ENCODE data around the gene CDH13.

DNA sequence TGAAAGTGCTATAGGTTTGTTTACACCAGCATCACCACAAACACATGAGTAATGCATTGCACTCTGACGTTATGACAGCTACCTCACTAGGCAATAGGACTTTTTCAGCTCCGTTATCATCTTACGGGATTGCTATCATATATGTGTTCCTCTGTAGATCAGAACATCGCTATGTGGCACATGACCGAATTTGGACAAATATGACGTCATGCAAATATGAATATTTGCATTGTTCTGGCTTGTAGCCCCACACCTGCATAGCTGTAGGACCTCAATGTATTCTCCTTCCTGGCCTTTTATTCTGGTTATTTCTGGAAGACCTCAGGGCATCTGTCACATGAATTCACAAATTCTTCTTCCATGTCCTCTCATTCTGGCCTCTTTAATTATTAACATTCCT is 393.2 kb downstream of the CDH13 start:
- TF ChIP-seq, protein P1, sequence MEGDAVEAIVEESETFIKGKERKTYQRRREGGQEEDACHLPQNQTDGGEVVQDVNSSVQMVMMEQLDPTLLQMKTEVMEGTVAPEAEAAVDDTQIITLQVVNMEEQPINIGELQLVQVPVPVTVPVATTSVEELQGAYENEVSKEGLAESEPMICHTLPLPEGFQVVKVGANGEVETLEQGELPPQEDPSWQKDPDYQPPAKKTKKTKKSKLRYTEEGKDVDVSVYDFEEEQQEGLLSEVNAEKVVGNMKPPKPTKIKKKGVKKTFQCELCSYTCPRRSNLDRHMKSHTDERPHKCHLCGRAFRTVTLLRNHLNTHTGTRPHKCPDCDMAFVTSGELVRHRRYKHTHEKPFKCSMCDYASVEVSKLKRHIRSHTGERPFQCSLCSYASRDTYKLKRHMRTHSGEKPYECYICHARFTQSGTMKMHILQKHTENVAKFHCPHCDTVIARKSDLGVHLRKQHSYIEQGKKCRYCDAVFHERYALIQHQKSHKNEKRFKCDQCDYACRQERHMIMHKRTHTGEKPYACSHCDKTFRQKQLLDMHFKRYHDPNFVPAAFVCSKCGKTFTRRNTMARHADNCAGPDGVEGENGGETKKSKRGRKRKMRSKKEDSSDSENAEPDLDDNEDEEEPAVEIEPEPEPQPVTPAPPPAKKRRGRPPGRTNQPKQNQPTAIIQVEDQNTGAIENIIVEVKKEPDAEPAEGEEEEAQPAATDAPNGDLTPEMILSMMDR (IDR thresholded peaks at IDR 0.05; ENCODE audit: extremely low read depth in 1 of 2, insufficient read depth in 1 of 2, low read depth in 1 of 2, low read length in 2 of 2) = no peak
- TF ChIP-seq POLR2AphosphoS5 (IDR thresholded peaks at IDR 0.05; ENCODE audit: insufficient read depth, low read depth, low read length) = no peak
- TF ChIP-seq EZH2 (IDR thresholded peaks at IDR 0.05; ENCODE audit: borderline replicate concordance, low read depth, low read length, severe bottlenecking) = no peak
- no peak for TF ChIP-seq POLR2A (IDR thresholded peaks at IDR 0.05; ENCODE audit: low read depth, low read length)
- TF ChIP-seq FOS (IDR thresholded peaks at IDR 0.05; ENCODE audit: borderline replicate concordance, insufficient read depth, low read length) = no peak
- TF ChIP-seq, protein P2, sequence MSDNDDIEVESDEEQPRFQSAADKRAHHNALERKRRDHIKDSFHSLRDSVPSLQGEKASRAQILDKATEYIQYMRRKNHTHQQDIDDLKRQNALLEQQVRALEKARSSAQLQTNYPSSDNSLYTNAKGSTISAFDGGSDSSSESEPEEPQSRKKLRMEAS (IDR thresholded peaks at IDR 0.05; ENCODE audit: insufficient read depth, insufficient read length) = no peak
- no peak for TF ChIP-seq MYC (IDR thresholded peaks at IDR 0.05; ENCODE audit: low read depth, low read length)
- no peak for TF ChIP-seq JUN (IDR thresholded peaks at IDR 0.05; ENCODE audit: borderline replicate concordance, insufficient read depth, insufficient read length, low read depth)
- TF ChIP-seq GATA2 (IDR thresholded peaks at IDR 0.05; ENCODE audit: insufficient read depth, insufficient read length, low read depth, low read length) = no peak

All from endothelial cell of umbilical vein (primary cell).